Left ventricle myocardium inferior (tissue), 1 donor: ENCODE data around the gene NT5DC1. TPM values are rescaled to one million over a fixed set of nuclear protein-coding genes. Genes with fewer than 3 reads are reported as not detected.

Experiments
- DNase-seq: peaks from one replicate; pipeline ENCODE4 v3.0.0-alpha.2; 2020
- H3K27ac ChIP-seq: fragments of 200-600 bp; replicated peaks from 2 replicates; pipeline ENCODE4 v1.8.0; 2021
- H3K27me3 ChIP-seq: fragments of 200-600 bp; 2 replicates; pipeline ENCODE4 v1.8.0; 2021; ENCODE audit warnings: low read depth
- H3K36me3 ChIP-seq: fragments of 200-600 bp; 2 replicates; pipeline ENCODE4 v1.8.0; 2021
- H3K4me1 ChIP-seq: fragments of 200-600 bp; 2 replicates; pipeline ENCODE4 v1.8.0; 2021
- H3K4me3 ChIP-seq: fragments of 200-600 bp; 2 replicates; pipeline ENCODE4 v1.8.0; 2021; ENCODE audit warnings: mild to moderate bottlenecking, moderate library complexity
- H3K9me3 ChIP-seq: fragments of 200-600 bp; replicated peaks from 2 replicates; pipeline ENCODE4 v1.8.0; 2021
- CTCF ChIP-seq: fragments of 200-600 bp; IDR thresholded peaks from 2 replicates; pipeline ENCODE4 v1.8.0; 2021; ENCODE audit warnings: antibody characterized with exemption, mild to moderate bottlenecking, borderline replicate concordance
- intact Hi-C: fragments of 100-400 bp; cut with micrococcal nuclease; formaldehyde crosslinking; loops from one replicate; pipeline ENCODE4 v1.11.0; 2022
- total RNA-seq: library from RNA; stranded (reverse); fragmentation: NEBNext Ultra II Directional; extraction: Animal tissue kit (Norgen Biotek cat#: 25700); gene quantifications from one replicate; pipeline ENCODE4 v1.2.1, GENCODE V29; 2021
- donor health status: DM: no; HTN: yes; CAD: no; lungs with severe emphysema.

NT5DC1 gene
- total RNA-seq, 1 donor from 2014 or later: 64.3 TPM

GRCh38 chr6:116159782-116160524, 59.3 kb downstream of the NT5DC1 start:
- Histone ChIP-seq H3K27me3 (no peaks in the 10 kb centered on the region), H3K4me3 (no peak overlapping the region), H3K4me1 (no peaks in the 10 kb centered on the region), H3K9me3 (peaks cover 16% of the 10 kb centered on the region), H3K36me3 (no peaks in the 10 kb centered on the region), H3K27ac (no peak overlapping the region)
- DNase-seq: no peak
- no peak for TF ChIP-seq CTCF
- intact Hi-C loops: no loop called here

- intact Hi-C loops: no loop called here
- Histone ChIP-seq H3K27me3 (no peaks in the 10 kb centered on the region), H3K36me3 (no peaks in the 10 kb centered on the region), H3K27ac (no peak overlapping the region), H3K4me3 (no peak overlapping the region), H3K4me1 (peaks cover 15% of the 10 kb centered on the region), H3K9me3 (peaks cover 28% of the 10 kb centered on the region)
- no peak for DNase-seq
- TF ChIP-seq CTCF: no peak
These were observed 64.9 kb downstream of the NT5DC1 start for GRCh38 chr6:116165596-116165995.

GRCh38 chr6:116166369-116166768, 65.7 kb downstream of the NT5DC1 start:
- TF ChIP-seq CTCF: no peak
- H3K4me1 ChIP-seq: peaks cover 17% of the 10 kb centered on the region
- no peak overlapping the region for H3K4me3 ChIP-seq
- peaks cover 28% of the 10 kb centered on the region for H3K9me3 ChIP-seq
- no peaks in the 10 kb centered on the region for H3K27me3 ChIP-seq
- no peaks in the 10 kb centered on the region for H3K36me3 ChIP-seq
- intact Hi-C loops: no loop called here
- no peak for DNase-seq
- peak overlapping the region; percentile 5 for H3K27ac ChIP-seq

- intact Hi-C loops: no loop called here
- H3K27me3 ChIP-seq: no peaks in the 10 kb centered on the region
- no peak overlapping the region for H3K4me3 ChIP-seq
- peaks cover 27% of the 10 kb centered on the region for H3K9me3 ChIP-seq
- no peak for TF ChIP-seq CTCF
- DNase-seq: no peak
- peaks cover 17% of the 10 kb centered on the region for H3K4me1 ChIP-seq
- H3K27ac ChIP-seq: no peak overlapping the region
- H3K36me3 ChIP-seq: no peaks in the 10 kb centered on the region
These were observed 67.5 kb downstream of the NT5DC1 start for GRCh38 chr6:116168148-116168547.

GRCh38 chr6:116169880-116170279, 69.2 kb downstream of the NT5DC1 start:
- intact Hi-C loops: no loop called here

More at GRCh38 chr6:116169880-116170279, 69.2 kb downstream of the NT5DC1 start:
- H3K27ac ChIP-seq: no peak overlapping the region
- no peak for TF ChIP-seq CTCF
- no peak overlapping the region for H3K4me3 ChIP-seq
- peaks cover 3% of the 10 kb centered on the region for H3K36me3 ChIP-seq
- peaks cover 17% of the 10 kb centered on the region for H3K4me1 ChIP-seq
- no peaks in the 10 kb centered on the region for H3K27me3 ChIP-seq
- no peak for DNase-seq
- H3K9me3 ChIP-seq: peaks cover 20% of the 10 kb centered on the region
